Activated T-helper 9 cell treated with anti-CD3 and anti-CD28 coated beads, Interleukin-2, amount 50 U/mL, for 16 hours (primary cell): ENCODE measurements around the gene MVB12B.
"Not testable (repeated sequence)": the region's sequence is repeated elsewhere in the genome, so short reads cannot be mapped to it uniquely, and the experiment has no call there.

Experiments
- DNase-seq: peaks from one replicate; pipeline ENCODE4 v3.0.0-alpha.2; 2020; ENCODE audit warnings: low read depth

MVB12B gene

GRCh38 chr9:126474206-126474765, 147.7 kb downstream of the MVB12B start:
- no peak for DNase-seq

- DNase-seq, result no peak
Measured at GRCh38 chr9:126474786-126475485, 148.3 kb downstream of the MVB12B start.

DNA sequence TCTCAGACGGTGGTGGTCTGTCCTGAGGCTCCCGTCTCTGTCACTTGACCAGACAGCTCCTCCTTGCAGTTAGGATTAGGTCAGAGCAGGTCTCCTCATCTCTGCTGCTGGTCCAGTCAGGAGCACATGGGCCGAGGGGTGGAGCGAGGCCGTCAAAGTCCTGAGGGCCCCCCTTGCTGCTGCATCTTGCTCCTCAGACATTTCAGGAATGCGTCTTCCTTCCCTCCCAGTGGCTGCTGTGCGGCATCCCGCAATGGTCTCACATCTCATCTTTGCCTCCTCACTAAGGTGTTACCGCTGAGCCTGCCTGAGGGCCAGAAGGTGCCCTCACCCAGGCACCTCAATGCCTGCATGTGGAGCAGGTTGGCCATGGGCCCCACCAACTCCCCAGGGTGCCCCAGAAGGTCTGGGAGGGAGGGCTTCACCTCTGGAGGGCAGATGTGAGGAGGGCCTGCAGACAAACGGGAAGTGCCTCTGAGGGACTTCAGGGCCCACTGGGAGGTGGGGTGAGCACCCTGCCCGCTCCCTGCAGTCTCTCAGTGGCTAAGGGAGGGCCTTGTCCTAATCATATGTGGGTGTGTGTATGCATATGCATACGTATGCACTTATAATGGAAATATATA, 149.4 kb downstream of the MVB12B start:
- no peak for DNase-seq

DNA sequence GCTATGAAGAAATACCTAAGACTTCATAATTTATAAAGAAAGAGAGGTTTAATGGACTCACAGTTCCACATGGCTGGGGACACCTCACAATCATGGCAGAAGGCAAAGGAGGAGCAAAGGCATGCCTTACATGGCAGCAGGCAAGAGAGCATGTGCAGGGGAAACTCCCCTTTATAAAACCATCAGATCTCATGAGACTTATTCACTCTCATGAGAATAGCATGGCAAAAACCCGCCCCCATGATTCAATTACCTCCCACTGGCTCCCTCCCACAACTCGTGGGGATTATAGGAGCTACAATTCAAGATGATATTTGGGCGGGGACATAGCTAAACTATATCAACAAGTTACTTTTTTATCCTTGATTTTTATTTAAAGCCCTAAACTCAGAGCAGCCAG, 150.8 kb downstream of the MVB12B start:
- not testable (repeated sequence) for DNase-seq

GRCh38 chr9:126478216-126478981, 151.8 kb downstream of the MVB12B start:
- no peak for DNase-seq

GRCh38 chr9:126479515-126479914, 152.9 kb downstream of the MVB12B start:
- DNase-seq, result no peak

- DNase-seq, result no peak
Measured at GRCh38 chr9:126480813-126481212, 154.2 kb downstream of the MVB12B start.

DNA sequence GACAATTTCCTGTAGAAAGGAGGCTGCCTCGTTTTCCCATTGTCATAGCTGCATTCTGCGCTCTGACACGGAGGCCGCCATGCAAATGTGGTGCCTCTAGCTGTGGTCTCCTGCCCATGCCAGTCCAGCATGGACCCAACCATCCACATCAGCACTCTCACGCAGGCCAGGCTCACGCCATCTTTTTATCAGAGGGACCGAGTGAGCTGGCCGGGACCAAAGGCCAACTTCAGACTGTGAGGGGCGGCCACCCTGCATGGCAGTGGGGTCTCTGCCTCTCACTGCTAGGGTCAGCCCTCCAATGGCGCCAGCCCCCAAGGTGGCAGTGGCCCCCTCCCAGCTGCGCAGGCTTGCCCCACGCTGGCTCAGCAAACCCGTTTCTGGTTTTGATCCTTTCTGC, 155.2 kb downstream of the MVB12B start:
- DNase-seq, result no peak

- no peak for DNase-seq
Measured at GRCh38 chr9:126482361-126483044, 155.9 kb downstream of the MVB12B start.

GRCh38 chr9:126483468-126484073, 156.9 kb downstream of the MVB12B start:
- no peak for DNase-seq

GRCh38 chr9:126485662-126486061, 159.0 kb downstream of the MVB12B start:
- DNase-seq, result no peak

DNA sequence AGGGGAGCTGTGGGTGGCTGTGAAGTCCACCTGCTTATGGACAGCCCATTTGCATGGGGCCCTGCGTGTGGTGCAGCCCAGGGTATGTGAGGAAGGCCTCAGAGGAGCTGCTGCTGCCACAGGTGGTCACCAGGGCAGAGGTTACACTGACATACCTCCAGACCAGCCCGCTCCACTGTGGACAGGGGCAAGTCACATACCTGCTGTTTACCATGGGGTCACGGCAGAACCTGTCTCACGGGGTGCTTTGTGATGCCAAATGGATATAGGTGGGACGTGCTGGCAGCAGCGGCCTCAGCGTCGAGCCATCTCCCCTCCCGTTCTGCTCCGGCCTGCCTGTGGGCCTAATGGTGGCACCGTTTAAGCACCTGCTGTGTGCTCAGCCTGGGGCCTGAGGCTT, 159.6 kb downstream of the MVB12B start:
- DNase-seq, result no peak

DNA sequence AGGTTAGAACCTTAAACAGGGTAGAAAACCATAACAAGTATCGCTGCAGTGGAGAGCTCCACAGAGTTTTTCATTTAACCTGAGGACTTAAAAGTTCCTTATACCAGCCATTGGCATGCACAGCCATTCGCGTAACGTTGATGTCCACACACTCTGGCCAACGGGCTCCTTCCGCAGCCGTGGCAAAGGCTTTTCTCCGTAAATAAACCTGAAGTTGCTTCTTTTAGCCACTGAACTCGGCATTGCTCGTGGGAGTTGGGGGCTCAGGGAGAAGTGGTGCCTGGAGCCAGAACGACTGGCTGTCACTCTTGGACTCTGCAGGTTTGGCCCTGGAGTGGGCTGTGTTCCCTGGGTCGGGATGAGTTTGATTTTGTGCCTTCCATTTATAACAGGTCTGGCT, 161.2 kb downstream of the MVB12B start:
- no peak for DNase-seq

- DNase-seq, result no peak
Measured at GRCh38 chr9:126488310-126488709, 161.7 kb downstream of the MVB12B start.

GRCh38 chr9:126488881-126489404, 162.3 kb downstream of the MVB12B start:
- DNase-seq, result no peak

GRCh38 chr9:126489581-126490213, 163.1 kb downstream of the MVB12B start:
- no peak for DNase-seq

DNA sequence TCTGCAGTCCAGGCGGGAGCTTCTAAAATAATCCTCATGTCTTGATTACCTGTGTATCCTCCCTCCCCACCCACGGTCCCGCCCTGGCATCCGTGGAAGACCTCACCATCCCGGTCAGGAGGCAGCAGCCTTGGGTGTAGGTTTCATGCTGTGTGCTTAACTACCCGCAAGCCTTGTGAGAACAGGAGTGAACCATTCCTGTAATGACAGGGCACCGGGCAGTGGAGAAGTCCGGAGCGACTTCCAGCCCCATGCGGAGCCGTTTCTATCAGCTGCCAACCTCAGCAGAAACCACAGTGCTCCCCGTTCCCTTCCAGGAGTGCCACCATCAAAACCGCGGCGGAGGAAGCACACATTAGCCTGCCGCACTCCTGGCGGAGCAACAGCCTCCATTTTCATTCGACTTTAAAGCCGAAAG, 163.6 kb downstream of the MVB12B start:
- no peak for DNase-seq

DNA sequence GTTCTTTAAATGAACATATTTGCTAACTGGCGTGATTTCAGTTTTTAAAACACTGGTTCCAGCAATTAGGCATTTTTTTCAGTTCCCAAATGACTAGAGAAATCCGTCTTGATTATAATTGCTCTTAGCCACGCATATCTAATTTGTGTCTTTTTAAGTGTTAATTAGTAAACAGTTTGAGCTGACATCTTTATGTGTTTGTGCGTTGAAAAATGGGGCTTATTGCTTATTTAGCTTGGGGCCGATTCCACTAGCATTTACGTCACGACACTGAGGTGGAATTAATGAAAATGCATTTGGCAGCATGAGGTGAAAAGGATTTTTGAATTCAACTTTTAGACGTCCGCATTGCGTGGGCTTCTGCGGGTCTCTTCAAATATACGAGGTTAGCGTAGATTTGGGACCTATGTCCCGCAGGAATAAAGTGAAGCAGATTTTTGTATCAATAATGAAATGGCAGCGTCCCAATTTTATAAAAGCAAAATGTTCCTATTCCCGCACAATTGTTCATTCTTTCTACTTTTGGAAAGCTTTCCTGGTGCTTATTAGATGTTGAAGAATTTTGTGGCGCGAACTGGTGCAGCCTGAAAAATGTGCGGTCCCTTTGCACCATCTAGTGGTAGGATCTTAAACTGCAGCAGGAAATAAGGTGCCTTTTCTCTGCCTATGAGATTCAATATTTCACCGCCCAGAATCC, 164.4 kb downstream of the MVB12B start:
- DNase-seq, result no peak

- DNase-seq, result no peak
Measured at GRCh38 chr9:126491568-126491879, 164.9 kb downstream of the MVB12B start.

DNA sequence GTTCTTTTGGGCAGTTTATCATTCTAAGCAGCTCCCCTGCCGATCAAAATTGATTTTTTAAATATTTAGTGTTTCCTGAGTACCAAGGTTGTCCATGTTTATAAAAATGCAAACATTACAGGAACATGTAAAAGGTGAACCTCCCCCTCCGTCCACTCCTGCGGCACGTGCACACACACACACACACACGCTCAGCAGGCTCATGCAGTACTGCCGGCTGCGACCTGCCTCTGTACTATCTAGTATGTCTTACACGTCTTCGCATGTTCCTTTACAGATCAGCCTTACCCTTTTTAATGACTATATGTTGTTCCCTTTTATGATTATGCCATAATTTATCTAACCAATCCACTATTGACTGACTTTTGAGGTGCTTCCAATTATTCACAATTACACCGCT, 165.3 kb downstream of the MVB12B start:
- no peak for DNase-seq

GRCh38 chr9:126494264-126494663, 167.6 kb downstream of the MVB12B start:
- no peak for DNase-seq
